Measurements from ENCODE around the gene SLC17A5. TPM values are rescaled to one million over a fixed set of nuclear protein-coding genes. Genes with fewer than 3 reads are reported as not detected.

Gene SLC17A5
- total and polyA plus RNA-seq, 10 of the 15 experiments (the other 5 are each of a cell fraction or from before 2014, with no cell fraction given), result 2.3 to 7.2 (median 5.0) TPM

DNA sequence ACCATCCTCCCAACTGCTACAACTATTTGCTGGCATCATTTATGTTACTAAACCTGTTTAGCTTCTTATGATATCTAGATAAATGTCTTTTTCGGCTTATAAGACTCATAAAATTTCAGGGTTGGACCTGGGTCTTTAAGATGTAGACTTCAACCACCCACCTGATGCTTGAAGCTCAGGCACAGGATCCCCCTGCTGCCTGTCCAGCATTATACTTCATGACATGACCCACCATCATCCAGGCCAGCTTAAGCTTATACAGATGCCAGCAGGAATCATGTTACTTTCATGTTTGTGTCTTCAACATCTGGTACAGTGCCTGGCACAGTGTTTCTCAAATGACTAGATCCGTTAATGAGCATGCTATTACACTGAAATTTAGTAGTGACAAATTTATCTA, 47.4 kb downstream of the SLC17A5 start:
- Histone ChIP-seq H3K27ac (ENCODE audit: control insufficient read depth, insufficient read depth) (no peak overlapping the region), H3K36me3 (ENCODE audit: control insufficient read depth in 2 of 2, insufficient read depth in 2 of 2, low read length in 1 of 2) (no peaks in the 10 kb centered on the region; a peak in 1 of 4 replicates), H4K20me1 (ENCODE audit: control insufficient read depth, insufficient read depth) (no peaks in the 10 kb centered on the region), H3K79me2 (ENCODE audit: control insufficient read depth, insufficient read depth, low read length) (no peaks in the 10 kb centered on the region; the same call in 1 of the 2 replicates), H3K4me2 (ENCODE audit: control insufficient read depth, insufficient read depth) (no peak overlapping the region), H2AFZ (ENCODE audit: control insufficient read depth, low read depth, low read length) (no peak overlapping the region), H3K9ac (ENCODE audit: control insufficient read depth, insufficient read depth, low read length) (no peak overlapping the region), H3K4me1 (ENCODE audit: control insufficient read depth, insufficient read depth, low read length) (no peaks in the 10 kb centered on the region), H3K27me3 (replicated peaks in 1 of 2; ENCODE audit: control insufficient read depth in 2 of 2, insufficient read depth in 2 of 2, low read length in 1 of 2) (no peaks in the 10 kb centered on the region), H3K9me3 (replicated peaks; ENCODE audit: control insufficient read depth, insufficient read depth, low read length) (no peaks in the 10 kb centered on the region), H3K4me3 (no peak overlapping the region)
- BruUV-seq (replicated peaks), result no TSS peak
- WGBS (ENCODE audit: insufficient coverage, insufficient replicate concordance, low lambda C conversion rate, missing lambda C conversion rate), result 100% methylated on average over 2 of the region's 2 CpGs
- ChIA-PET SMC1A (ENCODE audit: uncharacterized antibody, unreplicated experiment) (interaction anchor here (0.9 to 2.8 kb wide), 8 partner anchors 17 to 106 kb away, joined by 3 to 20 read pairs (median 4); no protein-coding TSS in a partner anchor), POLR2A (interaction anchor here (1.7 kb wide), 1 partner anchor 26 kb away, joined by 6 read pairs; no protein-coding TSS in a partner anchor), RAD21 (ENCODE audit: unreplicated experiment) (interaction anchor here (0.7 to 2.2 kb wide), 6 partner anchors 26 to 168 kb away, joined by 3 to 14 read pairs (median 4); partner anchors contain the start of gene EEF1A1), CTCF (interaction anchor here (0.6 to 8.3 kb wide), 6 partner anchors 12 to 145 kb away, joined by 3 to 127 read pairs (median 4); partner anchors contain the start of gene MTO1)
- in situ Hi-C loops (cut with MboI) (loop anchor here (25.0 kb wide), 1 partner anchor 94 kb away; the partner anchor contains the start of gene EEF1A1), intact Hi-C loops (cut with micrococcal nuclease; ENCODE audit: unreplicated experiment) (no loop called here)
- FAIRE-seq, result no peak
- peak; percentile 69 for ATAC-seq
- no peak for TF ChIP-seq ATF7 (IDR thresholded peaks at IDR 0.05; ENCODE audit: low read depth)
- TF ChIP-seq, protein P1, sequence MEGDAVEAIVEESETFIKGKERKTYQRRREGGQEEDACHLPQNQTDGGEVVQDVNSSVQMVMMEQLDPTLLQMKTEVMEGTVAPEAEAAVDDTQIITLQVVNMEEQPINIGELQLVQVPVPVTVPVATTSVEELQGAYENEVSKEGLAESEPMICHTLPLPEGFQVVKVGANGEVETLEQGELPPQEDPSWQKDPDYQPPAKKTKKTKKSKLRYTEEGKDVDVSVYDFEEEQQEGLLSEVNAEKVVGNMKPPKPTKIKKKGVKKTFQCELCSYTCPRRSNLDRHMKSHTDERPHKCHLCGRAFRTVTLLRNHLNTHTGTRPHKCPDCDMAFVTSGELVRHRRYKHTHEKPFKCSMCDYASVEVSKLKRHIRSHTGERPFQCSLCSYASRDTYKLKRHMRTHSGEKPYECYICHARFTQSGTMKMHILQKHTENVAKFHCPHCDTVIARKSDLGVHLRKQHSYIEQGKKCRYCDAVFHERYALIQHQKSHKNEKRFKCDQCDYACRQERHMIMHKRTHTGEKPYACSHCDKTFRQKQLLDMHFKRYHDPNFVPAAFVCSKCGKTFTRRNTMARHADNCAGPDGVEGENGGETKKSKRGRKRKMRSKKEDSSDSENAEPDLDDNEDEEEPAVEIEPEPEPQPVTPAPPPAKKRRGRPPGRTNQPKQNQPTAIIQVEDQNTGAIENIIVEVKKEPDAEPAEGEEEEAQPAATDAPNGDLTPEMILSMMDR (IDR thresholded peaks at IDR 0.05 in 2 of 3, conservative IDR thresholded peaks at IDR 0.05 in 1 of 3; ENCODE audit: control insufficient read depth in 2 of 3, extremely low read depth in 1 of 3, insufficient read depth in 1 of 3, low read depth in 3 of 3, low read length in 3 of 3), result peak in 1 of 3 experiments; percentile 11; a peak in 1 of 6 replicates
- TF ChIP-seq MYC (IDR thresholded peaks at IDR 0.05; ENCODE audit: insufficient read depth, insufficient read length, insufficient replicate concordance, low read length, severe bottlenecking), result no peak
- TF ChIP-seq, protein P2, sequence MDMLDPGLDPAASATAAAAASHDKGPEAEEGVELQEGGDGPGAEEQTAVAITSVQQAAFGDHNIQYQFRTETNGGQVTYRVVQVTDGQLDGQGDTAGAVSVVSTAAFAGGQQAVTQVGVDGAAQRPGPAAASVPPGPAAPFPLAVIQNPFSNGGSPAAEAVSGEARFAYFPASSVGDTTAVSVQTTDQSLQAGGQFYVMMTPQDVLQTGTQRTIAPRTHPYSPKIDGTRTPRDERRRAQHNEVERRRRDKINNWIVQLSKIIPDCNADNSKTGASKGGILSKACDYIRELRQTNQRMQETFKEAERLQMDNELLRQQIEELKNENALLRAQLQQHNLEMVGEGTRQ (IDR thresholded peaks at IDR 0.05; ENCODE audit: borderline replicate concordance, low read depth, low read length), result no peak
- no peak for TF ChIP-seq BMI1 (IDR thresholded peaks at IDR 0.05; ENCODE audit: borderline replicate concordance)
- no peak for TF ChIP-seq KLF5 (IDR thresholded peaks at IDR 0.05; ENCODE audit: partially characterized antibody)
- no peak for DNase-seq (ENCODE audit: low read depth, low spot score)
